ENCODE data around the gene GRK3.
"Not testable (repeated sequence)": the region's sequence is repeated elsewhere in the genome, so short reads cannot be mapped to it uniquely, and the experiment has no call there.

- TF ChIP-seq CTCF, EP300, POLR2AphosphoS5, POLR2A (IDR thresholded peaks at IDR 0.05): not testable (repeated sequence)
These were observed 7.7 kb downstream of the GRK3 start for GRCh38 chr22:25571969-25572707.
